ENCODE data around the gene IL12A.

The IL12A gene

DNA sequence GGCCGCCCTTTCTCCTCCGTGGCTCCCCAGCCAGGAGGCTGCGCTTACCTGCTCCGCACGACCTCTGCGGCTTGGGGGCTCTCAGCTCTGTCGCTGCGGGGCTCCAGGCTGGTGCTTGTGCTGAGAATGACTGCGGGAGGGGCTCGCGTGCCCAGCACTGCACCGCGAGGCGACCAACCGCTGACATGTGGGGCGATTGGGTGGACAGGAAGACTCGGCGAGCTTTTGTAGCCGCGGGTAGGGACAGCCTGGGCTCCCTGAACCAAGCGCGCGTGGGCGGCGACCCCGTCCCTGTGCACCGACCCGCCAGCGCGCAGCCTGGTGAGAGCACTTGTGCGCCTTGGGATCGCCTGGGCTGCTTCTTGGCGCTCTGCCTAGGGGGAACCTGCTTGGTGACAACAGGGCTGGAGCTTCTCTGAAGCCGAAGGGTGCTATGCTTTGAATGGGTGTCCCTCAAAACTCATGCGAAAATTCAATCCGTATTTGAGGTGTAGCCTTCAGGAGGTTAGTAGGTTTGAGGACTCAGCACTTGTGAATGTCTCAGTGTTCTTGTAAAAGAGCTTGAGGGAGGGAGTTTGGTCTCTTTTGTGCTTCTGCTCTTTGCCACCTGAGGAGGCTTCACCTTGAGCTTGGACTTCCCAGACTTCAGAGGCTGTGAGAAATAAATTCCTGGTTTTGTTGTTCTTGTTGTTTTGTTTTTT lies 50.4 kb downstream of the IL12A start:
- DNase-seq, result peak; percentile 33

GRCh38 chr3:160040181-160040580 lies 51.5 kb downstream of the IL12A start:
- DNase-seq, result no peak

DNA sequence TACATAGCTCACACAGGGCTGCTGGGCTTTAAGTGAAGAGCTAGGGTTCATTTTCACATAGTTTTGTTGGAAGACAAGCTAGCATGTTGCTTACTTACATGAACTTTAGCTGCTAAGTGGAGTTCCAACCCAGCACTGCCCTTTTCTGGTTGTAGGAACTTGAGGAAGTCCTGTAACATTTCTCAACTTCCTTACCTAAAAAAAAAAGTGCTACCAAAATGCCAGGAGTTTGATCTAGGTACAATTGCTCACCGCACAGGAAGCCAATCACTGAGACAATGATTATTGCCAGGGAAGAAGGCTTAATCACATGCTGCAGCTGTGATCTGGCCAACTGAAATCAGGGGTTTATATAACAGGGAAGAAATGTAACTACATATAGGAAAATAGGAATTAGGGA lies 52.8 kb downstream of the IL12A start:
- DNase-seq, result no peak

DNA sequence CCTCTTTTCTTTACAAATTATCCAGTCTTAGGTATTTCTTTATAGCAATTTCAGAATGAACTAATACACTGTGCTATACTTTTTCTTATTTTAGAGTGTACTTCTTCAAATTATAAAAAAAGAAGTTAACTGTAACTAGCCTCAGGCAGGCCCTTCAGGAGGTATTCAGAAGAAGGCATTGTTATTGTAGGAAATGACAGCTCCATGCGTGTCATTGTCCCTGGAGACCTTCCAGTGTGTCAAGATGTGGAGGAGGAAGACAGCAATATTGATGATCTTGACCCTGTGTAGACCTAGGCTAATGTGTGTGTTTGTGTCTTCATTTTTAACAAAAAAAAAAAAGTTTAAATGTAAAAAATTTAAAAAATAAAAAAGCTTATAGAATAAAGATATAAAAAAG lies 55.5 kb downstream of the IL12A start:
- DNase-seq, result no peak
